K562 (cell line): ENCODE data around the gene AMIGO3. TPM values are rescaled to one million over a fixed set of nuclear protein-coding genes. Genes with fewer than 3 reads are reported as not detected.

Source experiments
- ATAC-seq: fragments of 200-7000 bp; cut with Tn5 transposase; 3 replicates; pipeline ENCODE4 v1.9.1; 2020; ENCODE audit warnings: moderate library complexity
- BruUV-seq: library from RNA; stranded (reverse); fragments of 400-500 nt; replicated peaks from 2 replicates; lab custom pipeline; 2021; lab: Mats Ljungman, UMichigan
- CTCF ChIA-PET: fragments of 300-600 bp; formaldehyde crosslinking; extraction: SDS; loops from one replicate; lab custom pipeline; 2021; ENCODE audit warnings: low intra/inter-chr PET ratio; lab: Yijun Ruan, JAX
- POLR2A ChIA-PET: fragments of 300-600, 350-650 bp; sonication (Branson Sonifier 250); formaldehyde crosslinking; extraction: SDS; loops from one replicate; lab custom pipeline; 2021; ENCODE audit warnings: antibody characterized with exemption, inconsistent platforms; lab: Yijun Ruan, JAX
- DNase-seq, 4 experiments: peaks; one replicate each; pipeline versions ENCODE4 v3.0.0 to v3.0.0-alpha.2; 2011 to 2018; ENCODE audit warnings: low spot score in 3 of 4, mixed read lengths in 3 of 4; ENCODE audit errors: extremely low read depth in 1 of 4
- FAIRE-seq: peaks from 2 replicates; lab custom pipeline; 2011; peaks lifted over from hg19 to GRCh38; lab: Jason Lieb, UNC
- H2AFZ ChIP-seq: 2 replicates; pipeline ENCODE4 v1.6.0; 2011; ENCODE audit warnings: low read depth, low read length, control low read depth, inconsistent platforms
- H3K27ac ChIP-seq: fragments of 200-600 bp; 3 replicates; pipeline ENCODE4 v1.8.0; 2011; ENCODE audit warnings: low read depth, mild to moderate bottlenecking, control low read depth, inconsistent platforms, low read length, moderate library complexity, mixed read lengths; ENCODE audit errors: extremely low read depth
- H3K27me3 ChIP-seq, 2 experiments: fragments of 300-600 bp in 1 of 2; 2 replicates in 1 of 2; 3 replicates in 1 of 2; pipeline versions ENCODE4 v1.6.0 to v1.8.0; 2011; ENCODE audit warnings: inconsistent platforms in 2 of 2, low read length in 2 of 2, mild to moderate bottlenecking in 1 of 2, mixed read lengths in 1 of 2, moderate library complexity in 1 of 2; ENCODE audit not compliant: control insufficient read depth in 2 of 2, insufficient read depth in 2 of 2
- H3K36me3 ChIP-seq: fragments of 300-600 bp; 3 replicates; pipeline ENCODE4 v1.8.0; 2011; ENCODE audit warnings: mild to moderate bottlenecking, low read length, inconsistent platforms; ENCODE audit not compliant: control insufficient read depth, insufficient read depth
- H3K4me1 ChIP-seq, 2 experiments: fragments of 200-600 bp in 1 of 2; replicated peaks in 1 of 2; 2 replicates in 1 of 2; 3 replicates in 1 of 2; pipeline versions ENCODE4 v1.5.1 to v1.8.0; 2011; ENCODE audit warnings: inconsistent platforms in 2 of 2, low read length in 2 of 2, mild to moderate bottlenecking in 1 of 2, mixed read lengths in 1 of 2, moderate library complexity in 1 of 2; ENCODE audit not compliant: control insufficient read depth in 2 of 2, insufficient read depth in 2 of 2
- H3K4me2 ChIP-seq: 2 replicates; pipeline ENCODE4 v1.6.1; 2011; ENCODE audit warnings: low read length, control low read depth, inconsistent platforms, mixed read lengths; ENCODE audit not compliant: insufficient read depth
- H3K4me3 ChIP-seq: fragments of 200-600 bp; sonication (generic), shearing (Covaris generic); 2 replicates; pipeline ENCODE4 v1.5.1; 2016; ENCODE audit warnings: control low read depth, inconsistent platforms
- H3K79me2 ChIP-seq: fragments of 200-600 bp; 3 replicates; pipeline ENCODE4 v1.8.0; 2011; ENCODE audit warnings: low read length, inconsistent platforms; ENCODE audit not compliant: control insufficient read depth, insufficient read depth
- H3K9ac ChIP-seq, 2 experiments: 2 replicates each; pipeline versions ENCODE4 v1.6.0 to v1.6.1; 2011; ENCODE audit warnings: low read depth in 2 of 2, low read length in 2 of 2, control low read depth in 1 of 2, inconsistent platforms in 1 of 2, mild to moderate bottlenecking in 1 of 2, mixed read lengths in 1 of 2; ENCODE audit not compliant: insufficient read depth in 1 of 2
- H3K9me1 ChIP-seq: one replicate; pipeline ENCODE4 v1.6.0; 2011; ENCODE audit warnings: inconsistent platforms, mild to moderate bottlenecking, low read length, moderate library complexity; ENCODE audit not compliant: control insufficient read depth, insufficient read depth
- H3K9me3 ChIP-seq: replicated peaks from 2 replicates; pipeline ENCODE4 v1.5.1; 2011; ENCODE audit warnings: low read depth, low read length, inconsistent platforms; ENCODE audit not compliant: control insufficient read depth, insufficient read depth
- H4K20me1 ChIP-seq: replicated peaks from 2 replicates; pipeline ENCODE4 v1.6.1; 2011; ENCODE audit warnings: low read length, inconsistent platforms, mixed read lengths; ENCODE audit not compliant: control insufficient read depth, insufficient read depth
- ILK ChIP-seq: fragments of 450-650 bp; IDR thresholded peaks from 2 replicates; pipeline ENCODE4 v1.6.1; 2016; ENCODE audit warnings: missing genetic modification characterization, low read depth, mild to moderate bottlenecking, missing compliant biosample characterization, moderate library complexity, borderline replicate concordance
- IRF9 ChIP-seq: fragments of 450-650 bp; IDR thresholded peaks from 2 replicates; pipeline ENCODE4 v1.6.1; 2016; ENCODE audit warnings: missing biosample characterization, missing genetic modification characterization
- KAT2B ChIP-seq: IDR thresholded peaks from one replicate; pipeline ENCODE4 v1.6.1; 2012; ENCODE audit warnings: low read depth, mild to moderate bottlenecking, control low read depth, inconsistent platforms, low read length, moderate library complexity
- RFX5 ChIP-seq: IDR thresholded peaks from 2 replicates; pipeline ENCODE4 v1.6.1; 2011; ENCODE audit warnings: low read depth, mild to moderate bottlenecking, improper control_type of control experiment, low read length
- TAF1 ChIP-seq: IDR thresholded peaks from 2 replicates; pipeline ENCODE4 v1.6.1; 2011; ENCODE audit warnings: mild to moderate bottlenecking, low read length, moderate library complexity; ENCODE audit not compliant: insufficient read depth, control insufficient read depth, severe bottlenecking; ENCODE audit errors: extremely low read depth
- U2AF1 ChIP-seq: fragments of 200-400 bp; formaldehyde crosslinking; optimal IDR thresholded peaks from 2 replicates; pipeline ENCODE3; 2017; ENCODE audit warnings: mild to moderate bottlenecking, low read depth, low read length, moderate library complexity
- ZNF512 ChIP-seq: IDR thresholded peaks from 2 replicates; pipeline ENCODE4 v1.6.1; 2016; ENCODE audit warnings: missing genetic modification characterization, missing compliant biosample characterization
- WGBS: fragments of 100-300 bp; shearing (Covaris generic); methylation state at CpG from one replicate; pipeline ENCODE4 v1.1.6; 2016; ENCODE audit warnings: low coverage, mixed read lengths; ENCODE audit not compliant: insufficient coverage; ENCODE audit errors: missing lambda C conversion rate; 5-methylcytosine and 5-hydroxymethylcytosine counted together
- in situ Hi-C: fragments of 300-500 bp; cut with MboI; formaldehyde crosslinking; loops from 4 replicates; pipeline ENCODE4 v1.15.0; 2018; ENCODE audit warnings: inconsistent platforms, mixed read lengths
- intact Hi-C: fragments of 100-400 bp; cut with micrococcal nuclease; formaldehyde crosslinking; loops from 2 replicates; pipeline ENCODE4 v1.14.2; 2022
- polyA plus RNA-seq, 8 experiments: library from polyadenylated mRNA; depleted of rRNA in 4 of 8; stranded (reverse) in 5 of 8; unstranded in 3 of 8; fragments of >200 nt; fragmentation: Nextera tagmentation in 2 of 8; fragmentation: Illumina TruSeq in 1 of 8; extraction: Ambion mirVana in 2 of 8; extraction: Trizol in 1 of 8; gene quantifications; 2 replicates each; pipeline versions ENCODE4 v1.2.1 to v1.2.3, GENCODE V29; 2011 to 2014; ENCODE audit warnings: inconsistent platforms in 1 of 8, missing spikeins in 1 of 8
- total RNA-seq, 7 experiments: library from RNA; depleted of rRNA in 6 of 7; stranded (reverse); fragments of >200 nt in 6 of 7; fragmentation: Illumina TruSeq in 2 of 7; extraction: Trizol in 2 of 7; gene quantifications; 2 replicates each; pipeline versions ENCODE4 v1.2.1 to v1.2.3, GENCODE V29; 2011 to 2021; ENCODE audit warnings: low replicate concordance in 1 of 7
- TF ChIP-seq, protein P1 (sequence below): fragments of 250-450 bp; sonication (Bioruptor Pico); IDR thresholded peaks from 2 replicates; pipeline ENCODE4 v1.5.0; 2021; ENCODE audit warnings: mild to moderate bottlenecking, moderate library complexity
- TF ChIP-seq, protein P2 (sequence below): sonication (generic); formaldehyde crosslinking; IDR thresholded peaks from 2 replicates; pipeline ENCODE4 v1.8.0; 2022; ENCODE audit warnings: missing genetic modification reagents, mild to moderate bottlenecking, borderline replicate concordance
- TF ChIP-seq, protein P3 (sequence below): fragments of 200-800 bp; sonication (Bioruptor generic); IDR thresholded peaks from 2 replicates; pipeline ENCODE4 v1.6.1; 2017; ENCODE audit warnings: missing genetic modification characterization, missing compliant biosample characterization
- TF ChIP-seq, protein P4 (sequence below): fragments of 450-650 bp; formaldehyde crosslinking; IDR thresholded peaks from 2 replicates; pipeline ENCODE4 v1.4.0; 2020; ENCODE audit warnings: mild to moderate bottlenecking, moderate library complexity

The AMIGO3 gene
- total and polyA plus RNA-seq, 9 of the 15 experiments (the other 6 are each of a cell fraction or from before 2014, with no cell fraction given): 0.13 to 2.8 (median 0.44) TPM; not detected in 4

DNA sequence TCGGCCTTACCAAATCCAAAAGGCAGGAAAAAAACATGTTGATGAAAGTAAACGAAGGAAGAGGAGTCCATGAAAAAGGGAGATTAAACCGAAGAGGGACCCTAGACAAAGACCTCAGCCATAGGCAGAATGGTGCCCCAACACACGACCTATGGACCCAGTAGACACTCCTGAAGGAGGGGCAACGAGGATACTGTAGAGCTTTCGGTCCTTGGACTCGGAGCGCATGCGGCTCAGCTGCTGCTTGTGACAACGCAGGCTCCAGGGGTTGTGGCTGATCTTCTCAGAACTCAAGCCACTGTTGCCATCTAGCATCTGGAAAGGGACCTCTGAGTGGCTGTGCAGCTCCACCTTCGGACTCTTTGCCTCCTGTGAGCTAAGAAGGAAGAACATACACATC, 13.1 kb upstream of the AMIGO3 start:
- FAIRE-seq: no peak
- TF ChIP-seq, protein P1, sequence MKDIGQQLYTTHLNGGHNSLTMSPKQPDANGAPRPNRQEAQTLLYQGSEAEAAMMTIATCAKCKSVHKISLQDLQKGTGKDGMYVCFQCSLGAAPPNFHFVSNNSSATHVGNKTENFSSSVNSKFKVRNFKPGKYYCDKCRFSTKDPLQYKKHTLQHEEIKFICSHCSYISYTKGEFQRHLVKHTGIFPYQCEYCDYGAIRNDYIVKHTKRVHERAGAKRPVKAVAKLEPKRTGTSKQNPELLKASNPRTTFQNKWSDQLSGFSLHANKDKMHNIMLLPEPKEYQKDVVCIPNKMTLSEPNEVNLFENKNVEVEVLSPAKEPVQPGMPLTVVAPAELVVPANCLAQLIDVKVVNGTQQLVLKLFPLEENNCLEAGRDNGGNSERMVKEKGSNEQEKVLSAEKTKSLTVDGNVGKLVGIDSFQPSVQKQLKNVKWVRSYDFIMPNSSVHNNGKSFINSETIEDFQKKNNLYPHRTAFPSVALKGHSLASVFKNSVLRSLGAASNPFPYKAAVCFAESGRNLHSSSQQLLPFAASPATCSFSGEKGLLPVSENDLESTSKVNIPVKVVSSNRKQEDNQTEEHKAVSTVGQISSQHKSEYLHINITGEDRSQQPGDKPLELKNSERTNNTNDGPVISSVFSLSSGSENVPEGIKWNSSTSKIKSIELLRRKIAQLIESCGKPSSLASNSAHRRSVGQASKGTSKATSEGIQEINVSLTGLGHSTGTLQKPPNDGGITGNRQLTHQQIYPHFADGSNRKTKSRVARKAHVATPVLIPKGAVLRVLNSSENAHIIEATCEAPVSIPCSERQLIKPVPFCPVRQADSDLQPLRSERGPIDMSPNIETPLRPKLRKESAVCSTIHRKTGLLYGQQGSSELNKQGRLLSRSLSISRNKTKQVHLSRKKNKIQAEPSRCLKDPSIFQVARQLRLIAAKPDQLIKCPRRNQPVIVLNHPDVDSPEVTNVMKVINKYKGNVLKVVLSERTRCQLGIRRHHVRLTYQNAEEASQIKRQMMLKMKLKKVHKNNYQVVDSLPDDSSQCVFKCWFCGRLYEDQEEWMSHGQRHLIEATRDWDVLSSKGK (CRISPR knock-in tag): no peak
- TF ChIP-seq, protein P2, sequence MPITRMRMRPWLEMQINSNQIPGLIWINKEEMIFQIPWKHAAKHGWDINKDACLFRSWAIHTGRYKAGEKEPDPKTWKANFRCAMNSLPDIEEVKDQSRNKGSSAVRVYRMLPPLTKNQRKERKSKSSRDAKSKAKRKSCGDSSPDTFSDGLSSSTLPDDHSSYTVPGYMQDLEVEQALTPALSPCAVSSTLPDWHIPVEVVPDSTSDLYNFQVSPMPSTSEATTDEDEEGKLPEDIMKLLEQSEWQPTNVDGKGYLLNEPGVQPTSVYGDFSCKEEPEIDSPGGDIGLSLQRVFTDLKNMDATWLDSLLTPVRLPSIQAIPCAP (CRISPR knock-in tag): no peak
- TF ChIP-seq RFX5 (no peak), ZNF512 (no peak), TAF1 (no peak), ILK (tag) (no peak), IRF9 (no peak), U2AF1 (no peak), KAT2B (no peak)
- TF ChIP-seq, protein P3, sequence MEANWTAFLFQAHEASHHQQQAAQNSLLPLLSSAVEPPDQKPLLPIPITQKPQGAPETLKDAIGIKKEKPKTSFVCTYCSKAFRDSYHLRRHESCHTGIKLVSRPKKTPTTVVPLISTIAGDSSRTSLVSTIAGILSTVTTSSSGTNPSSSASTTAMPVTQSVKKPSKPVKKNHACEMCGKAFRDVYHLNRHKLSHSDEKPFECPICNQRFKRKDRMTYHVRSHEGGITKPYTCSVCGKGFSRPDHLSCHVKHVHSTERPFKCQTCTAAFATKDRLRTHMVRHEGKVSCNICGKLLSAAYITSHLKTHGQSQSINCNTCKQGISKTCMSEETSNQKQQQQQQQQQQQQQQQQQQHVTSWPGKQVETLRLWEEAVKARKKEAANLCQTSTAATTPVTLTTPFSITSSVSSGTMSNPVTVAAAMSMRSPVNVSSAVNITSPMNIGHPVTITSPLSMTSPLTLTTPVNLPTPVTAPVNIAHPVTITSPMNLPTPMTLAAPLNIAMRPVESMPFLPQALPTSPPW: no peak
- TF ChIP-seq, protein P4, sequence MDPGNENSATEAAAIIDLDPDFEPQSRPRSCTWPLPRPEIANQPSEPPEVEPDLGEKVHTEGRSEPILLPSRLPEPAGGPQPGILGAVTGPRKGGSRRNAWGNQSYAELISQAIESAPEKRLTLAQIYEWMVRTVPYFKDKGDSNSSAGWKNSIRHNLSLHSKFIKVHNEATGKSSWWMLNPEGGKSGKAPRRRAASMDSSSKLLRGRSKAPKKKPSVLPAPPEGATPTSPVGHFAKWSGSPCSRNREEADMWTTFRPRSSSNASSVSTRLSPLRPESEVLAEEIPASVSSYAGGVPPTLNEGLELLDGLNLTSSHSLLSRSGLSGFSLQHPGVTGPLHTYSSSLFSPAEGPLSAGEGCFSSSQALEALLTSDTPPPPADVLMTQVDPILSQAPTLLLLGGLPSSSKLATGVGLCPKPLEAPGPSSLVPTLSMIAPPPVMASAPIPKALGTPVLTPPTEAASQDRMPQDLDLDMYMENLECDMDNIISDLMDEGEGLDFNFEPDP: no peak

More for the DNA sequence above, 13.1 kb upstream of the AMIGO3 start:
- Histone ChIP-seq H3K9me3 (no peaks in the 10 kb centered on the region), H3K4me3 (no peak overlapping the region), H4K20me1 (no peaks in the 10 kb centered on the region), H3K27me3 (no peaks in the 10 kb centered on the region), H3K36me3 (peaks cover 67% of the 10 kb centered on the region), H3K79me2 (no peaks in the 10 kb centered on the region; the same call in 2 of the 3 replicates), H3K4me2 (no peak overlapping the region), H3K4me1 (no peaks in the 10 kb centered on the region; a peak in 1 of 5 replicates), H3K9me1 (no peaks in the 10 kb centered on the region), H3K9ac (no peak overlapping the region), H3K27ac (no peak overlapping the region), H2AFZ (no peak overlapping the region)
- ATAC-seq (no peak), DNase-seq (no peak)
- intact Hi-C loops (no loop called here), in situ Hi-C loops (no loop called here)
- POLR2A ChIA-PET: interaction anchor here (1.0 to 1.4 kb wide), 2 partner anchors 9 to 12 kb away, joined by 3 read pairs; partner anchors contain the start of gene GMPPB
- CTCF ChIA-PET: no interaction called here
- no TSS peak for BruUV-seq
- WGBS: 89% methylated on average over 9 of the region's 11 CpGs
